HCT116 (cell line): ENCODE results near the gene CD44. TPM values are rescaled to one million over a fixed set of nuclear protein-coding genes. Genes with fewer than 3 reads are reported as not detected.

Source experiments
- ATAC-seq: fragments of 200-7000 bp; cut with Tn5 transposase; 2 replicates; pipeline ENCODE4 v1.9.1; 2020; ENCODE audit warnings: mild to moderate bottlenecking, moderate library complexity
- BruUV-seq: library from RNA; stranded (reverse); fragments of 400-500 nt; replicated peaks from 2 replicates; lab custom pipeline; 2021; lab: Mats Ljungman, UMichigan
- CTCF ChIA-PET: fragments of 300-600 bp; sonication (Branson Sonifier 250); formaldehyde crosslinking; loops from one replicate; lab custom pipeline; 2021; ENCODE audit warnings: antibody characterized with exemption; lab: Charles Lee
- POLR2A ChIA-PET: fragments of 300-600, 350-600 bp; sonication (Branson Sonifier 250); formaldehyde crosslinking; loops from one replicate; lab custom pipeline; 2021; ENCODE audit warnings: antibody characterized with exemption; lab: Charles Lee
- RAD21 ChIA-PET, 2 experiments: fragments of 300-600 bp; sonication (Branson Sonifier 250); formaldehyde crosslinking; loops; one replicate each; lab custom pipeline; 2023; ENCODE audit warnings: low total read pairs in 2 of 2; ENCODE audit not compliant: uncharacterized antibody in 2 of 2, unreplicated experiment in 2 of 2, low non-redundant PET in 1 of 2; lab: Charles Lee
- DNase-seq: peaks from one replicate; pipeline ENCODE4 v3.0.0-alpha.2; 2010; ENCODE audit warnings: low read depth, low spot score
- H2AFZ ChIP-seq: fragments of 200-600 bp; shearing (Covaris generic), sonication (generic); 2 replicates; pipeline ENCODE4 v1.6.1; 2017; ENCODE audit warnings: low read depth, mixed run types, mixed read lengths, antibody characterized with exemption, low read length; ENCODE audit not compliant: poor library complexity, severe bottlenecking
- H3K27ac ChIP-seq: 2 replicates; pipeline ENCODE4 v1.5.1; 2012; ENCODE audit warnings: low read depth, low read length
- H3K27me3 ChIP-seq: fragments of 200-600 bp; sonication (generic); 2 replicates; pipeline ENCODE4 v1.6.1; 2016; ENCODE audit warnings: mixed run types, low read length, mixed read lengths; ENCODE audit not compliant: insufficient read depth
- H3K36me3 ChIP-seq, 2 experiments: fragments of 200-500 bp in 1 of 2; fragments of 200-600 bp in 1 of 2; sonication (Bioruptor generic) in 1 of 2; sonication (generic) in 1 of 2; 2 replicates each; pipeline versions ENCODE4 v1.5.1 to v1.6.1; 2014 to 2016; ENCODE audit warnings: low read length in 2 of 2, inconsistent platforms in 1 of 2, mixed read lengths in 1 of 2, mixed run types in 1 of 2; ENCODE audit not compliant: insufficient read depth in 2 of 2, control insufficient read depth in 1 of 2
- H3K4me1 ChIP-seq, 2 experiments: fragments of 200-600 bp in 1 of 2; sonication (generic) in 1 of 2; 2 replicates each; pipeline versions ENCODE4 v1.5.1 to v1.6.1; 2012 to 2017; ENCODE audit warnings: low read length in 2 of 2, inconsistent platforms in 1 of 2, mild to moderate bottlenecking in 1 of 2, mixed read lengths in 1 of 2, mixed run types in 1 of 2, moderate library complexity in 1 of 2; ENCODE audit not compliant: insufficient read depth in 2 of 2, control insufficient read depth in 1 of 2
- H3K4me2 ChIP-seq: fragments of 200-600 bp; sonication (generic); 2 replicates; pipeline ENCODE4 v1.6.1; 2017; ENCODE audit warnings: mixed run types, low read length, mixed read lengths
- H3K4me3 ChIP-seq, 2 experiments: fragments of 200-600 bp in 1 of 2; sonication (generic) in 1 of 2; replicated peaks in 1 of 2; 2 replicates each; pipeline ENCODE4 v1.5.1; 2011 to 2016; ENCODE audit warnings: low read length in 2 of 2, control low read depth in 1 of 2, low read depth in 1 of 2, mild to moderate bottlenecking in 1 of 2, mixed read lengths in 1 of 2, mixed run types in 1 of 2
- H3K79me2 ChIP-seq: fragments of 200-600 bp; sonication (generic); 2 replicates; pipeline ENCODE4 v1.6.1; 2017; ENCODE audit warnings: mild to moderate bottlenecking, mixed run types, low read length, moderate library complexity, mixed read lengths; ENCODE audit not compliant: insufficient read depth
- H3K9ac ChIP-seq: fragments of 200-600 bp; sonication (generic); 2 replicates; pipeline ENCODE4 v1.6.1; 2016; ENCODE audit warnings: low read length, mixed read lengths
- H3K9me2 ChIP-seq: fragments of 200-600 bp; sonication (generic), shearing (Covaris generic); 2 replicates; pipeline ENCODE4 v1.6.1; 2017; ENCODE audit warnings: mixed run types, mild to moderate bottlenecking, moderate library complexity; ENCODE audit not compliant: insufficient read depth
- H3K9me3 ChIP-seq, 2 experiments: fragments of 200-500 bp in 1 of 2; fragments of 200-600 bp in 1 of 2; sonication (Bioruptor generic) in 1 of 2; sonication (generic) in 1 of 2; 2 replicates each; pipeline ENCODE4 v1.6.1; 2014 to 2017; ENCODE audit warnings: low read length in 2 of 2, mixed read lengths in 2 of 2, inconsistent platforms in 1 of 2, low read depth in 1 of 2, mild to moderate bottlenecking in 1 of 2, mixed run types in 1 of 2, moderate library complexity in 1 of 2; ENCODE audit not compliant: control insufficient read depth in 1 of 2, insufficient read depth in 1 of 2
- H4K20me1 ChIP-seq: fragments of 200-600 bp; sonication (generic), shearing (Covaris generic); 2 replicates; pipeline ENCODE4 v1.6.1; 2017; ENCODE audit warnings: mixed run types, mild to moderate bottlenecking, moderate library complexity; ENCODE audit not compliant: insufficient read depth
- ATF3 ChIP-seq: IDR thresholded peaks from 2 replicates; pipeline ENCODE4 v1.6.1; 2012
- CBX3 ChIP-seq: IDR thresholded peaks from 2 replicates; pipeline ENCODE4 v1.6.1; 2012; ENCODE audit warnings: low read depth
- CEBPB ChIP-seq: IDR thresholded peaks from 2 replicates; pipeline ENCODE4 v1.6.1; 2012; ENCODE audit warnings: low read depth
- ELF1 ChIP-seq: IDR thresholded peaks from 2 replicates; pipeline ENCODE4 v1.6.1; 2012; ENCODE audit warnings: low read depth, borderline replicate concordance
- POLR2A ChIP-seq: IDR thresholded peaks from 2 replicates; pipeline ENCODE4 v1.7.0; 2011; ENCODE audit warnings: borderline replicate concordance; ENCODE audit not compliant: insufficient read depth, insufficient read length; ENCODE audit errors: extremely low read depth
- REST ChIP-seq: IDR thresholded peaks from 2 replicates; pipeline ENCODE4 v1.6.1; 2012; ENCODE audit warnings: low read depth
- ZNF274 ChIP-seq: fragments of 200-500 bp; sonication (Bioruptor generic); IDR thresholded peaks from 2 replicates; pipeline ENCODE4 v1.6.1; 2014; ENCODE audit warnings: mild to moderate bottlenecking, low read depth, low read length, inconsistent platforms
- intact Hi-C: fragments of 100-400 bp; cut with micrococcal nuclease; formaldehyde crosslinking; loops from 2 replicates; pipeline ENCODE4 v1.10.0; 2022
- total RNA-seq: library from RNA; stranded (reverse); gene quantifications from one replicate; pipeline ENCODE4 v1.2.1, GENCODE V29; 2021; ENCODE audit not compliant: unreplicated experiment

Gene CD44
- total RNA-seq, 1 experiment from 2014 or later, result 742 TPM

GRCh38 chr11:35139722-35140282 lies 831 bp downstream of the CD44 start (continued):
- TF ChIP-seq ATF3, result no peak
- no peak for TF ChIP-seq CEBPB
- TF ChIP-seq CBX3, result no peak
- no peak for TF ChIP-seq ZNF274
- TF ChIP-seq, all 23 proteins: peak for 0

- TF ChIP-seq POLR2A (no peak), REST (no peak), ELF1 (no peak), CEBPB (no peak)
- no peaks in the 10 kb centered on the region for H3K9me2 ChIP-seq
- H3K9me3 ChIP-seq, result no peaks in the 10 kb centered on the region
- peaks cover 0 to 2% of the 10 kb centered on the region in 2 experiments; a peak in 1 of 4 replicates for H3K36me3 ChIP-seq
- BruUV-seq, result no TSS peak
- H3K4me1 ChIP-seq, result peaks cover 69 to 90% of the 10 kb centered on the region in 2 experiments
- peak overlapping the region; percentile 99 for H3K9ac ChIP-seq
- intact Hi-C loops, result loop anchor here (5.0 kb wide), 2 partner anchors 59 to 251 kb away; no protein-coding TSS in a partner anchor
- H3K27me3 ChIP-seq, result no peaks in the 10 kb centered on the region
- ATAC-seq (no peak), DNase-seq (no peak)
- ChIA-PET CTCF (no interaction called here), RAD21 (interaction anchor here (1.0 to 1.3 kb wide), 2 partner anchors 33 to 131 kb away, joined by 3 to 4 read pairs; no protein-coding TSS in a partner anchor), POLR2A (interaction anchor here (0.8 to 3.3 kb wide), 8 partner anchors 22 to 142 kb away, joined by 3 to 23 read pairs (median 4); no protein-coding TSS in a partner anchor)
- 0 out of 2 replicates have a peak, but pooled peaks cover 10% of the 10 kb centered on the region for H4K20me1 ChIP-seq
- peak overlapping the region; percentile 87 to 97 for H3K4me3 ChIP-seq
- peak overlapping the region; percentile 97 for H3K27ac ChIP-seq
- peak overlapping the region; percentile 99 for H3K4me2 ChIP-seq
- peaks cover 82% of the 10 kb centered on the region for H3K79me2 ChIP-seq
- no peak overlapping the region for H2AFZ ChIP-seq
These were observed 2.1 kb downstream of the CD44 start for GRCh38 chr11:35141071-35141470.
